Adipocyte (in vitro differentiated cells): ENCODE measurements around the gene COPS9.

ENCODE experiments used
- DNase-seq: peaks from one replicate; pipeline ENCODE4 v3.0.0-alpha.2; 2015; ENCODE audit warnings: low read depth
- H3K27me3 ChIP-seq: replicated peaks from 2 replicates; pipeline ENCODE4 v1.7.0; 2013; ENCODE audit warnings: mild to moderate bottlenecking, low read length, moderate library complexity; ENCODE audit not compliant: control insufficient read depth, insufficient read depth
- H3K36me3 ChIP-seq: 2 replicates; pipeline ENCODE4 v1.7.0; 2013; ENCODE audit warnings: low read length, mild to moderate bottlenecking, moderate library complexity; ENCODE audit not compliant: control insufficient read depth, insufficient read depth, severe bottlenecking
- H3K4me1 ChIP-seq: 2 replicates; pipeline ENCODE4 v1.7.0; 2013; ENCODE audit warnings: mild to moderate bottlenecking, low read length, moderate library complexity; ENCODE audit not compliant: control insufficient read depth, insufficient read depth
- H3K4me3 ChIP-seq: 2 replicates; pipeline ENCODE4 v1.7.0; 2013; ENCODE audit warnings: mild to moderate bottlenecking, low read length, moderate library complexity
- H3K9ac ChIP-seq: 2 replicates; pipeline ENCODE4 v1.7.0; 2013; ENCODE audit warnings: mild to moderate bottlenecking, low read length, moderate library complexity
- H3K9me3 ChIP-seq: 2 replicates; pipeline ENCODE4 v1.7.0; 2013; ENCODE audit warnings: mild to moderate bottlenecking, low read length, moderate library complexity; ENCODE audit not compliant: control insufficient read depth

COPS9 gene

GRCh38 chr2:240172071-240172895, 36.2 kb upstream of the COPS9 start:
- Histone ChIP-seq H3K36me3 (no peaks in the 10 kb centered on the region), H3K27me3 (peaks cover 69% of the 10 kb centered on the region), H3K9me3 (peaks cover 18% of the 10 kb centered on the region), H3K9ac (no peak overlapping the region), H3K4me3 (no peak overlapping the region), H3K4me1 (no peaks in the 10 kb centered on the region)
- DNase-seq, result no peak

GRCh38 chr2:240170883-240171282, 34.8 kb upstream of the COPS9 start:
- H3K27me3 ChIP-seq, result peaks cover 61% of the 10 kb centered on the region
- H3K4me3 ChIP-seq, result no peak overlapping the region
- H3K9me3 ChIP-seq, result peaks cover 18% of the 10 kb centered on the region
- no peak for DNase-seq
- H3K4me1 ChIP-seq, result no peaks in the 10 kb centered on the region
- no peak overlapping the region for H3K9ac ChIP-seq
- H3K36me3 ChIP-seq, result no peaks in the 10 kb centered on the region

- no peaks in the 10 kb centered on the region for H3K4me1 ChIP-seq
- H3K9me3 ChIP-seq, result peaks cover 18% of the 10 kb centered on the region
- no peaks in the 10 kb centered on the region for H3K36me3 ChIP-seq
- no peak overlapping the region for H3K9ac ChIP-seq
- H3K27me3 ChIP-seq, result peaks cover 58% of the 10 kb centered on the region
- DNase-seq, result peak; percentile 20
- H3K4me3 ChIP-seq, result no peak overlapping the region
Measured at GRCh38 chr2:240170354-240170735, 34.2 kb upstream of the COPS9 start.

GRCh38 chr2:240169486-240170353, 33.6 kb upstream of the COPS9 start:
- Histone ChIP-seq H3K9me3 (peaks cover 18% of the 10 kb centered on the region), H3K4me1 (no peaks in the 10 kb centered on the region), H3K27me3 (peaks cover 51% of the 10 kb centered on the region), H3K4me3 (no peak overlapping the region), H3K36me3 (no peaks in the 10 kb centered on the region), H3K9ac (no peak overlapping the region)
- no peak for DNase-seq

GRCh38 chr2:240168546-240169361, 32.6 kb upstream of the COPS9 start:
- Histone ChIP-seq H3K27me3 (peaks cover 43% of the 10 kb centered on the region), H3K4me1 (no peaks in the 10 kb centered on the region), H3K9ac (no peak overlapping the region), H3K9me3 (peaks cover 18% of the 10 kb centered on the region), H3K4me3 (no peak overlapping the region), H3K36me3 (no peaks in the 10 kb centered on the region)
- no peak for DNase-seq

GRCh38 chr2:240168041-240168440, 31.9 kb upstream of the COPS9 start:
- no peak overlapping the region for H3K9ac ChIP-seq
- H3K36me3 ChIP-seq, result no peaks in the 10 kb centered on the region
- DNase-seq, result no peak
- no peak overlapping the region for H3K4me3 ChIP-seq
- peaks cover 39% of the 10 kb centered on the region for H3K27me3 ChIP-seq
- peaks cover 12% of the 10 kb centered on the region for H3K9me3 ChIP-seq
- no peaks in the 10 kb centered on the region for H3K4me1 ChIP-seq

GRCh38 chr2:240167588-240167880, 31.4 kb upstream of the COPS9 start:
- peaks cover 9% of the 10 kb centered on the region for H3K9me3 ChIP-seq
- H3K9ac ChIP-seq, result no peak overlapping the region
- no peak for DNase-seq
- H3K4me1 ChIP-seq, result no peaks in the 10 kb centered on the region
- H3K4me3 ChIP-seq, result no peak overlapping the region
- H3K36me3 ChIP-seq, result no peaks in the 10 kb centered on the region
- H3K27me3 ChIP-seq, result peaks cover 42% of the 10 kb centered on the region

GRCh38 chr2:240166761-240167587, 30.9 kb upstream of the COPS9 start:
- H3K9ac ChIP-seq, result no peak overlapping the region
- peaks cover 3% of the 10 kb centered on the region for H3K9me3 ChIP-seq
- no peak overlapping the region for H3K4me3 ChIP-seq
- no peak for DNase-seq
- peaks cover 40% of the 10 kb centered on the region for H3K27me3 ChIP-seq
- H3K36me3 ChIP-seq, result no peaks in the 10 kb centered on the region
- H3K4me1 ChIP-seq, result no peaks in the 10 kb centered on the region

GRCh38 chr2:240166191-240166590, 30.1 kb upstream of the COPS9 start:
- DNase-seq, result no peak
- H3K4me3 ChIP-seq, result no peak overlapping the region
- no peak overlapping the region for H3K9ac ChIP-seq
- no peaks in the 10 kb centered on the region for H3K9me3 ChIP-seq
- H3K36me3 ChIP-seq, result no peaks in the 10 kb centered on the region
- H3K4me1 ChIP-seq, result no peaks in the 10 kb centered on the region
- H3K27me3 ChIP-seq, result peaks cover 40% of the 10 kb centered on the region

GRCh38 chr2:240165661-240166060, 29.6 kb upstream of the COPS9 start:
- Histone ChIP-seq H3K4me1 (no peaks in the 10 kb centered on the region), H3K27me3 (peaks cover 38% of the 10 kb centered on the region), H3K4me3 (no peak overlapping the region), H3K9me3 (no peaks in the 10 kb centered on the region), H3K9ac (no peak overlapping the region), H3K36me3 (no peaks in the 10 kb centered on the region)
- DNase-seq, result no peak
